Neuronal stem cell (in vitro differentiated cells): ENCODE measurements around the gene RTL10.

Experiments used
- DNase-seq: peaks from one replicate; pipeline ENCODE4 v3.0.0-alpha.2; 2013; ENCODE audit warnings: low spot score
- H2AFZ ChIP-seq: one replicate; pipeline ENCODE4 v1.6.1; 2013; ENCODE audit warnings: mild to moderate bottlenecking, low read length, inconsistent platforms
- H2AK5ac ChIP-seq: 2 replicates; pipeline ENCODE4 v1.6.1; 2013; ENCODE audit warnings: low read depth, mild to moderate bottlenecking, inconsistent platforms, low read length, moderate library complexity, mixed read lengths
- H2BK120ac ChIP-seq: 2 replicates; pipeline ENCODE4 v1.6.1; 2013; ENCODE audit warnings: low read depth, mild to moderate bottlenecking, inconsistent platforms, low read length, moderate library complexity, mixed read lengths
- H2BK12ac ChIP-seq: one replicate; pipeline ENCODE4 v1.6.1; 2013; ENCODE audit warnings: low read length, inconsistent platforms
- H2BK15ac ChIP-seq: 2 replicates; pipeline ENCODE4 v1.6.1; 2013; ENCODE audit warnings: mild to moderate bottlenecking, low read length, inconsistent platforms, mixed read lengths
- H2BK5ac ChIP-seq: one replicate; pipeline ENCODE4 v1.6.1; 2013; ENCODE audit warnings: inconsistent platforms, mild to moderate bottlenecking, low read length, moderate library complexity
- H3K14ac ChIP-seq: one replicate; pipeline ENCODE4 v1.6.1; 2013; ENCODE audit warnings: low read length, inconsistent platforms
- H3K18ac ChIP-seq: 2 replicates; pipeline ENCODE4 v1.6.1; 2013; ENCODE audit warnings: low read length, inconsistent platforms
- H3K23ac ChIP-seq: 2 replicates; pipeline ENCODE4 v1.6.1; 2013; ENCODE audit warnings: low read depth, mild to moderate bottlenecking, mixed read lengths, low read length, inconsistent platforms; ENCODE audit not compliant: poor library complexity
- H3K27ac ChIP-seq: replicated peaks from 3 replicates; pipeline ENCODE4 v1.5.1; 2013; ENCODE audit warnings: low read length, inconsistent platforms
- H3K27me3 ChIP-seq, 3 experiments: 2 replicates each; pipeline ENCODE4 v1.6.1; 2013; ENCODE audit warnings: low read length in 3 of 3, mild to moderate bottlenecking in 2 of 3, inconsistent platforms in 1 of 3, low read depth in 1 of 3, mixed read lengths in 1 of 3, moderate library complexity in 1 of 3; ENCODE audit not compliant: control insufficient read depth in 3 of 3, insufficient read depth in 3 of 3
- H3K36me3 ChIP-seq, 2 donors: replicated peaks in 1 of 2; 2 replicates each; pipeline ENCODE4 v1.6.1; 2013; ENCODE audit warnings: low read length in 2 of 2; ENCODE audit not compliant: control insufficient read depth in 2 of 2, insufficient read depth in 2 of 2
- H3K4ac ChIP-seq: 2 replicates; pipeline ENCODE4 v1.6.1; 2013; ENCODE audit warnings: inconsistent platforms, mild to moderate bottlenecking, low read length, moderate library complexity
- H3K4me1 ChIP-seq, 2 donors: 1 replicate in 1 of 2; 2 replicates in 1 of 2; pipeline ENCODE4 v1.6.1; 2013; ENCODE audit warnings: low read length in 2 of 2, low read depth in 1 of 2; ENCODE audit not compliant: control insufficient read depth in 2 of 2, insufficient read depth in 1 of 2
- H3K4me2 ChIP-seq: one replicate; pipeline ENCODE4 v1.6.1; 2013; ENCODE audit warnings: mild to moderate bottlenecking, low read length, inconsistent platforms; ENCODE audit not compliant: insufficient read depth, poor library complexity, severe bottlenecking
- H3K4me3 ChIP-seq, 2 donors: 2 replicates each; pipeline ENCODE4 v1.5.1; 2013; ENCODE audit warnings: low read length in 2 of 2, mild to moderate bottlenecking in 2 of 2, inconsistent platforms in 1 of 2, moderate library complexity in 1 of 2
- H3K79me1 ChIP-seq: one replicate; pipeline ENCODE4 v1.6.1; 2013; ENCODE audit warnings: low read depth, mild to moderate bottlenecking, inconsistent platforms, low read length, moderate library complexity
- H3K9ac ChIP-seq: one replicate; pipeline ENCODE4 v1.6.1; 2013; ENCODE audit warnings: mild to moderate bottlenecking, low read depth, low read length, inconsistent platforms; ENCODE audit not compliant: poor library complexity
- H3K9me3 ChIP-seq, 2 donors: replicated peaks in 1 of 2; 2 replicates each; pipeline versions ENCODE3 to v1.6.1; 2013; ENCODE audit warnings: low read length in 2 of 2, mild to moderate bottlenecking in 2 of 2, inconsistent platforms in 1 of 2, low read depth in 1 of 2, mixed read lengths in 1 of 2, moderate library complexity in 1 of 2; ENCODE audit not compliant: control insufficient read depth in 2 of 2, insufficient read depth in 1 of 2
- H4K8ac ChIP-seq: one replicate; pipeline ENCODE4 v1.6.1; 2013; ENCODE audit warnings: low read depth, mild to moderate bottlenecking, inconsistent platforms, low read length, moderate library complexity
- H4K91ac ChIP-seq: one replicate; pipeline ENCODE4 v1.6.1; 2013; ENCODE audit warnings: low read length, low read depth, mild to moderate bottlenecking, inconsistent platforms; ENCODE audit not compliant: poor library complexity
- WGBS, 2 donors: extraction: QIAGEN DNeasy Blood & Tissue Kit; methylation state at CpG; one replicate each; pipeline ENCODE4 v1.1.7; 2013; ENCODE audit warnings: missing lambda C conversion rate in 2 of 2, mixed read lengths in 1 of 2; ENCODE audit not compliant: insufficient read length in 2 of 2, insufficient replicate concordance in 1 of 2; ENCODE audit errors: extremely low coverage in 2 of 2; 5-methylcytosine and 5-hydroxymethylcytosine counted together

The RTL10 gene

DNA sequence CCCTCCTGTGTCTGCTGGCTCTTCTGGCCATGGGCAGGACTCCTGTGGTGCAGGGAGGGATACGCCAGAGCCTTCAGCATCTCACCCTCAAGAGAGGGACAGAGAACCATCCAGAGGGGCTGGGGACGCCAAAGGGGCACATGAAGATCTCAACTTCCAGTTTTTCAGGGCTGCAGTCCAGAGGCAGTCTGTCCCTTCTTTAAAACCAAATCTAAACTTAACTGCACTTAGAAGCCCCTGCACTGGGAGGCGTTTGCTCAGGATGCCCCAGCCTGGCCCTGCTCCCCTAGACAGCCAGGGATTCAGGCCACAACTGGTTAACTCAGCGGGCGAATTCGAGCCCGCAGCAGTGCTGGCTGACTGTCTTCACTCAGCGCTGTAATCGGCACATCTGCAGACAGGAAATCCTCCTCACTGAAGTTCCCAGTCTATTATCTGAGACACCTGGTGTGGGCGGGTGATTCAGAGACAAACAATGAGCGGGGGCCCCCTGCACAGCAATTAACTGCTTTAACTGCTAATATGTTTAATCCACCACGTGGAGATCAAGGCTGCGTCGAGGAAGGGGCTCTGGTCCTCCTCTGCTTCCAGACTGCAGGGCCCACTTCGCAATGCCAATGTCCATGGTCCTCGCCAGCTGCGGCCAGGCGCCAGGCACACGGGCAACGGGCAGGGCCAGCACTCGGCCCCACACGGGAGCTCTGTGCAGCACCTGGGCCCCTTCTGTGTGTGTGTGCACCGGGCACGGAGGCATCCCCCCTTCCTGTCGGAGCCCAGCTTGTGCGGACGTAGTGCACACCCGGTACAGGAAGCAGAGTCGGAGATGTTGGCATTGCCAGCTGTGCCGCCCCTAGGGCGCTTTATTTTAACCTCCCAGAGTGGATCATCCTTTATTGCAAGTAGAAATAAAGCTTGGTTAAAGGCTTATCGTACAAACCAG lies 36.9 kb upstream of the RTL10 start:
- peak overlapping the region; percentile 97 for H2BK12ac ChIP-seq
- peak overlapping the region; percentile 98 for H3K18ac ChIP-seq
- peak overlapping the region; percentile 30 for H2BK5ac ChIP-seq
- H3K14ac ChIP-seq, result peak overlapping the region; percentile 95
- H3K4ac ChIP-seq, result peak overlapping the region; percentile 97
- H3K27ac ChIP-seq, result peak overlapping the region; percentile 62
- peaks cover 0 to 2% (median 0%) of the 10 kb centered on the region in 3 experiments for H3K27me3 ChIP-seq
- peak overlapping the region; percentile 98 for H2AK5ac ChIP-seq
- no peak overlapping the region for H4K8ac ChIP-seq
- peaks cover 3% of the 10 kb centered on the region for H3K79me1 ChIP-seq
- H3K9me3 ChIP-seq, result no peaks in the 10 kb centered on the region
- H3K9ac ChIP-seq, result peak overlapping the region; percentile 56
- H2AFZ ChIP-seq, result peak overlapping the region; percentile 78
- H3K4me3 ChIP-seq, result peak overlapping the region; percentile 18 to 42
- peak overlapping the region; percentile 87 for H4K91ac ChIP-seq
- peaks cover 26 to 31% of the 10 kb centered on the region in 2 donors for H3K4me1 ChIP-seq
- H2BK120ac ChIP-seq, result peak overlapping the region; percentile 99
- peak; percentile 71 for DNase-seq
- peak overlapping the region; percentile 88 for H2BK15ac ChIP-seq
- peak overlapping the region; percentile 97 for H3K23ac ChIP-seq
- no CpG with 5 or more reads among the region's 32 CpGs for WGBS, 2 donors
- peak overlapping the region; percentile 15 for H3K4me2 ChIP-seq
- H3K36me3 ChIP-seq, result no peaks in the 10 kb centered on the region

DNA sequence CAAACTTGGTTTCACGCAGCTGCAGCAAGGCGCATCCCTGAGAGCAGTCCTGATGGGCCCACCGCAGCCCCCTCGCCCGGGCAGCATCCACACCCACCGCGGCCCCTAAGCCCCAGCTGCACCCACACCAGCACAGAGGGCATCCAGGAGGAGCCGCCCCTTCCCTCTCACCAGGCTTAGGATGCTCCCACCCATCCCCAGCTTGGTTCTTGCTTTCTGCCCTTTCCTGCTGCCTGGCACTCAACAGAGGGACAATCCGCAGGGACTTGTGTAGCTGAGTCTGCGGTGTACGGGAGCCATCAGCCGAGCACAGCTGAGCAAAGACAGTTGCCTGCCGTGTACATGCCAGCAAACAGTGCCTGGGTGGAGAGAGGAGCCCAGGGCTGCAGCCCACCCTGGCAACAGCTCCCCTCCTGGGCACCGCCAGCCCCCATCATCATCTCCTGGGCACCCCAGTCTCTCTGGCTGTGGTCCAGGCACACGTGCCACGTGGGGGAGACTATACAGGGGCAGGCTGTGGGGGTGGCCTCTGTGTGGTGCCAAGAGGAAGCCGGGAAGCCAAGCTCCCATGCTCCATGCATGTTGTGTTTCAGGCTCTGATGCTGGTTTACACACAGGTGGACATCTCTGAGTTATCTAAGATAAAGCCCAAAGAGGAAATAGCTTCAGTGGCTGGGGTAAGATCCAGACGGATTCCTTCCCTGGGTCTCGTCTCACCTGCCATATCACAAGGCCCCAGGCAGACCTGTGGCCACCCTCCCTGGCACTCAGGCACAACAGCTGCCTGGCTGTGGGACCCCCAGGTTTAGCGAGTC lies 36.0 kb upstream of the RTL10 start:
- H3K9ac ChIP-seq, result no peak overlapping the region
- peak overlapping the region; percentile 30 for H2BK5ac ChIP-seq
- peak overlapping the region; percentile 84 for H2BK120ac ChIP-seq
- peaks cover 0 to 3% (median 0%) of the 10 kb centered on the region in 3 experiments for H3K27me3 ChIP-seq
- H3K23ac ChIP-seq, result peak overlapping the region; percentile 86
- no peak for DNase-seq
- H3K4me1 ChIP-seq, result peaks cover 26 to 31% of the 10 kb centered on the region in 2 donors
- peaks cover 3% of the 10 kb centered on the region for H3K79me1 ChIP-seq
- H3K14ac ChIP-seq, result no peak overlapping the region
- H3K36me3 ChIP-seq, result no peaks in the 10 kb centered on the region
- no peaks in the 10 kb centered on the region for H3K9me3 ChIP-seq
- peak overlapping the region; percentile 97 for H2BK12ac ChIP-seq
- no peak overlapping the region for H3K4me3 ChIP-seq
- peak overlapping the region; percentile 97 for H3K4ac ChIP-seq
- peak overlapping the region; percentile 98 for H2AK5ac ChIP-seq
- H2AFZ ChIP-seq, result peak overlapping the region; percentile 78
- WGBS, 2 donors, result no CpG with 5 or more reads among the region's 20 CpGs
- H3K27ac ChIP-seq, result peak overlapping the region; percentile 25
- H2BK15ac ChIP-seq, result peak overlapping the region; percentile 88
- peak overlapping the region; percentile 3 for H4K8ac ChIP-seq
- H3K4me2 ChIP-seq, result no peak overlapping the region
- peak overlapping the region; percentile 87 for H4K91ac ChIP-seq
- peak overlapping the region; percentile 96 for H3K18ac ChIP-seq

DNA sequence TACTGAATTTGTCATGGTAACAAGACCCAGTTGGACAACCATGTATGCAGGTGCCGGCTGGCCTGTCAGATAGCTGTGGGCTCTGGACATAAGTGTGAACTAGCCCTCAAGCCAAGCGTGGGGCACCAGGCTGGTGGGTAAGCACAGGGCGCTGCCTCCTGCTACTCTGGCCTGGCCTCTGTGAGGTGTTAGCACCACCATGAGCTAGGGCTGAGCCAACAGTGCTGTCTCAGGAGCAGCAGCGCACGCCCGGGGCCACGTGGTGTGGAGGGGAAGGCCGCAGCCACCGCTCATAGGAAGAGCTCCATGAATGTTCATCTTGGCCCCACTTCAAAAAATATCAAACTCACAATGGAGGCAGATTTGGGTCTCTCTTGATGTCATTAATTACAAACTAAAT lies 35.3 kb upstream of the RTL10 start:
- H2BK5ac ChIP-seq, result no peak overlapping the region
- no CpG with 5 or more reads among the region's 9 CpGs for WGBS, 2 donors
- no peaks in the 10 kb centered on the region for H3K9me3 ChIP-seq

More for the DNA sequence above, 35.3 kb upstream of the RTL10 start:
- Histone ChIP-seq H2AK5ac (peak overlapping the region; percentile 90), H3K4me3 (no peak overlapping the region), H3K27ac (no peak overlapping the region), H2AFZ (no peak overlapping the region), H3K14ac (no peak overlapping the region), H4K8ac (no peak overlapping the region), H3K9ac (no peak overlapping the region), H3K4me1 (peaks cover 26 to 31% of the 10 kb centered on the region in 2 donors), H4K91ac (no peak overlapping the region), H3K4me2 (no peak overlapping the region), H3K23ac (peak overlapping the region; percentile 70), H3K36me3 (no peaks in the 10 kb centered on the region), H3K27me3 (peaks cover 0 to 3% (median 0%) of the 10 kb centered on the region in 3 experiments), H2BK15ac (peak overlapping the region; percentile 22), H2BK120ac (no peak overlapping the region), H3K18ac (peak overlapping the region; percentile 89), H2BK12ac (peak overlapping the region; percentile 77), H3K4ac (no peak overlapping the region), H3K79me1 (peaks cover 3% of the 10 kb centered on the region)
- DNase-seq, result no peak
